HG02588 (cell line): Measurements from ENCODE around the gene CACNA2D4.

Source experiments
- ATAC-seq: cut with Tn5 transposase; IDR thresholded peaks from one replicate; pipeline ENCODE4 v1.9.1; 2021; ENCODE audit warnings: mild to moderate bottlenecking, moderate library complexity; ENCODE audit not compliant: unreplicated experiment

CACNA2D4 gene

DNA sequence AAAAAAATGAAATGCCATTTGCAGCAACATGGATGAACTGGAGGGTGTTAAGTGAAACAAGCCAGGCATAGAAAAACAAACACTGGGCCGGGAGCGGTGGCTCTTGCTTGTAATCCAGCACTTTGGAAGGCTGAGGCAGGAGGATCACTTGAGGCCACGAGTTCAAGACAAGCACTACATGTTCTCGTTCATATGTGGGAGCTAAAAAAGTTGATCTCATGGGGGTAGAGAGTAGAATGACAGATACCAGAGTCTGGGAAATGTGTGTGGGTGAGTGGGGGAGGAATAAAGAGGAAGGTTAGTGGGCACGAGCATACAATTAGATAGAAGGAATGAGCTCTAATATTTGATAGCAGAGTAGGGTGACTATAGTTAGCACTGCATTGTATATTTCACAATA, 21.5 kb downstream of the CACNA2D4 start:
- no peak for ATAC-seq

DNA sequence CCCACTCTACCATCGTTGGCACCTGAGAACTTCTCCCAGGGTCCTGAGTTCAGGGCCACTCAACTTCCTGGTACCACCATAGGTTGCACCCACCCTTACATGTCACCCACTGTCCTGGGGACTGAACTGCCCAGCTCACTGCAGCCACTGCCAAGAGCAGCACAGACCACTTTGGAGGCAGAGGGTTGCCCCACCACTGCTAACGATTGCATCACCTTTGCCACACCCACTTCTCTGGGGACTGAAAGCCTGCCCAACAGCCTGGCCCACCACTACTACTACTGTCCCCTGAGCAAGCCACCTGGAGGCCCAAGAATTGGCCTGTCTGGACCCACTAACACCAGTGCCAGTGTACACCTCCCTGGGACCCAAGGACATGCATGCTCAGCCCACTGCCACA, 27.6 kb downstream of the CACNA2D4 start:
- no peak for ATAC-seq

DNA sequence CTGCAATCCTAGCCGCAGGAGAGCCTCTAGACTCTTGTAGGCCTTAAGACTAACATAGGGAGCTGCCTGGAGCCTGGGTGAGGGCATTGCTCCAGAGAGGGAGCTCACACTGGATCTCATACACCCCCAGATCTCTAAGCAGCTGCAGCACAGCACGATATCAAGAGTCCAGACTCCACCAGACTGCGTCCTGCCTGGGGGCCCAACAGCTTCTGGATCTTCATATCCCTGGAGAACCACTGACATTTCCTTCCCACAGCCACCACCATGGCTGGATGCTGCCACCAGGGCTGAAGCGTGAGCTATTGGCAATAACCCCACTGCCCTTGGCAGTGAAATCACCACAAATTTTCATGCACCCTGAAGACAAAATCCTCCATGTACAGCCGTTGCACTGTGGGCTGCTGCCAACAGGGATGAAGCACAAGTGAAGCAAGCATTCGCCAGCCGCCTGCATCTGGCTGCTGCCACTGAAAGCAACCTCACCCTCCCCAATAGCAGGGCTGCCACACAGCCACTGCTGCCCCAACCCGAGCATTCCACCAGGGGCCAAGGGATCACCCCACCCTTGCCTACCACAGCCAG, 28.2 kb downstream of the CACNA2D4 start:
- no peak for ATAC-seq

DNA sequence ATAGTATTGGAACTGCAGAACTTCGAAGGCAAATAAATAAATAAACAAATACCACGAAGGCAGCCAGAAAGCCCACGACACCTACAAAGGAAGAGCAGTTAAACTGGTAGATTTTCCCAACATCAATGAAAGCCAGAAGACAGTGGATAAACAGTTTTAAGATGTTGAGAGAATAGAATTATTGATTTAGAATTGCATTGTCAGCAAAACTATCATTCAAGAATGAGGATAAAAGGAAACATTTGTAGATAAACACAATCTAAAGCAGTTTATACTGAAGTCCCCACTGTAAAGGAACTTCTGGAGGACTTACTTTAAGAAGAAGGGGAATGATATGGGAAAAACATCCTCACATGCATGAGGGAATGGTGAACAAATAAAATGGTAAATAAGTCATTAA, 29.5 kb downstream of the CACNA2D4 start:
- ATAC-seq = no peak

- ATAC-seq = no peak
Observed at GRCh38 chr12:1886396-1887008, 31.9 kb downstream of the CACNA2D4 start.

GRCh38 chr12:1885599-1886245, 32.7 kb downstream of the CACNA2D4 start:
- ATAC-seq = no peak

DNA sequence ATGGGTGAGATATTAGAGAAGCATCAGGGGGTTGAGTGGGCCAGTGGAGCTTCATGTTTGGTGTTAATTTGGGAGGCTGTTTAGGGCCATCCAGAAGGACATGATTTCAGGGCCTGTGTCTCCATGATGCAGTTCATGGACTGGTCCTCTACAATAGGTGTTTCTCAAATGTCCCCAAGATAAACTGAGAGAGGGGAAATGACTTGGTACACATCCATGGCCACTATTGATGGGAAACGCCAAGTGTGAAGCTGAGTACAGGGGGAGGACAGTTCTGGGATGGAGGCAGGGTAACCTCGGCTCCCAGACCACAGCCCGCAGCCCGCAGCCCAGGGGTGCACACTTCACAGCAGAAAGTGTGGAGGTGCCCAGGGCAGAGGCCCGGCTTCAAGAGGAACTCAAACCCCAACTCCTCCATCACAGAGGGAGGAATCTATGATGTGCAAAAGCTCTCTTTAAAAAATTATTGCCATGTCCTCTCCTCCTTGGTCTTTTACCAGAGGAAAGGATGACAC, 33.3 kb downstream of the CACNA2D4 start:
- no peak for ATAC-seq

DNA sequence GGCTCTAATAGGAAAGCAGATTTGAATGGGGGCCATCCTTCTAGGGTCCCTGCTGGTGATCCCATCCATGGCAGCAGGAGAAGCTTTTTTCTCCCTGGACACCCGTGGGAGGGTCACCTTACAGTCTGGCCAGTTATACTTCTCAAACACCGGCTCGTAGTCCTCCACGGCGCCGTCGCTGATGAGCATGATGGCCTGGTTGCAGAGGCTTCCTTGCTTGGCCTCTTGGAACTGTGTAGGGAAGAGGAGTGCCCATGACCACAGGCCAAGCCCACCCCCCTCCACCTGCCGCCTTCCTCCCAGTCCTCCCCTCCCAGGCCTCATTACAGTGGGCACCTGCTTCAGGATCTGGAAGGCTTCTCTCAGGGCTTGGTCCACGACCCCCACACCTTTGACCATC, 33.8 kb downstream of the CACNA2D4 start:
- ATAC-seq = no peak

- no peak for ATAC-seq
Observed at GRCh38 chr12:1883513-1883912, 34.9 kb downstream of the CACNA2D4 start.

- ATAC-seq = no peak
Observed at GRCh38 chr12:1882850-1883470, 35.5 kb downstream of the CACNA2D4 start.

DNA sequence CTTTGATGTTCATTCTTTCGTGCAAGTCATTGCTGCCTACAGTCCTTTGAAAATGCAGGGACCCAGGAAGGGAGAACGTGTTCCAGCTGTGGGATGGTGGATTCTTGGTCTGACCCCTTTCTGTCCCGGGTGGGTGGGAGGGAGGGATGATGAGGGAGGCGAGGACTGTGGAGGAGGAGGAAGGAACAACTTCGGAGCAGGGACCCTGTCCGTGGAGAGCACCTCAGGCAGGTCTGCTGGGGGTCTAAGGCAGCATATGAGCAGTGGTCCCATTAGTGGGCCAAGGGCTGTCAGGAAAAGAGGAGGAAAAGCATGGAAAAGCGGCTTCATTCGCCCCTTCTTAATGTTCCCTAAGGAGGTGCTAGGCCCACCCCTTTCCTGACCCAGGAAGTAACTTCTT, 36.0 kb downstream of the CACNA2D4 start:
- ATAC-seq = no peak

- no peak for ATAC-seq
Observed at GRCh38 chr12:1881936-1882335, 36.5 kb downstream of the CACNA2D4 start.

GRCh38 chr12:1881301-1881700, 37.2 kb downstream of the CACNA2D4 start:
- no peak for ATAC-seq

GRCh38 chr12:1880876-1881275, 37.6 kb downstream of the CACNA2D4 start:
- no peak for ATAC-seq

GRCh38 chr12:1880153-1880845, 38.2 kb downstream of the CACNA2D4 start:
- no peak for ATAC-seq

- ATAC-seq = no peak
Observed at GRCh38 chr12:1879633-1880032, 38.8 kb downstream of the CACNA2D4 start.

DNA sequence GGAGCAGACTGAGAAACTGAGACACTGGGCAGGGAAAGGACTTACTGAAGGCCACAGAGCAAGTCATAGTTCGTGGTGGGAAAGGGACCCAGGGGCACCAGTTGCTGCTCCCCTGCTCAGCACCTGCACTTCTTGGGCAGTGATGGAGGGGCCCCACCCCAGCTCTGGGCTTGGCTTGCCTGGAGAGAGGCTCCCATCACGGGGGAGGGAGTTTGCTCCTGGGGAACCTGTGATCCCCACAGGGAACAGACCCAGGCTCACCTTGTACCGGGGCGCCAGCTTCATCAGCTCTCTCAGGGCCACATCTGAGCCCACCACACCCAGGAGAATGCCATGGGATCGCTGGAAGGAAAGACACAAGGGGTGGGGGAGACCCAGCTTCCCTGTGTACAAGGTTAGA, 39.8 kb downstream of the CACNA2D4 start:
- ATAC-seq = no peak

DNA sequence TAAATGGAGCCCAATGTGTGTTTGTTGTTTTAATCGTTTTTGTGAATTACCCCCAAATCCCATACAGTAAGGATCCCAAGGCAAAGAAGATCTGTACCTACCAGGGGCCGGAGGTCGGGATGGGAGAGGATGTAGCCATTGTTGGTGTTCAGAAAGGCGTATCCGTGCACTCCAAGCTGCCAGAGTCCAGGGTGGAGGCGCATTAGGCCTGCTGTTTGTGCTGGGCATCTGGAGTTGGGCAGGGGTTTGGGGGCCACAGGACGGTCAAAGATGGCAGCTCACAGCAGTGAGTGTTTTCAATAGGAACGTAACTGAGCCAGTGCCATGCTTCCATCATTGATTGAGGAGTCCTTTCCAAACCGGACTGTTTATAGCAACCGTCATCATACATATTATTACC, 40.2 kb downstream of the CACNA2D4 start:
- ATAC-seq = no peak

GRCh38 chr12:1877169-1877878, 41.1 kb downstream of the CACNA2D4 start:
- no peak for ATAC-seq

DNA sequence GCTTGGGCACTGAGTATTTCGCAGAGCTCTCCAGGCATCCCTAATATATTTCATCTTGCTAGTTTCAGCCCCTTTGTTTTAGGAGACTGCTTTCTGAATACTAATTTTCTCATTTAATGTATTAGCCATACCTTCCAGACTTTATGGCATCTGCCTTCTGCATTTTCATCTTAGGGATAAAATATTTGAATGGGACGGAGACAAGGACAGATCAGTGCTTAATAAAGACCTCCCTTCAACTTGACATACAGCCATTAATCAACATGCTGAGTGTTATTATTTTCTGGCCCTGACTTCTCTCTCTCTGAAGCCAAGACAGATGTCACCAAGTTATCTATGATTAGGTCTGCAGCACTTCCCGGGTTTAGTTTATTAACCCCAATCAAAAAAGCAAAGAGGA, 42.4 kb downstream of the CACNA2D4 start:
- no peak for ATAC-seq

- ATAC-seq = no peak
Observed at GRCh38 chr12:1875608-1876007, 42.8 kb downstream of the CACNA2D4 start.
